Measurements from ENCODE around the gene NDUFA7. TPM values are rescaled to one million over a fixed set of nuclear protein-coding genes. Genes with fewer than 3 reads are reported as not detected.
"Not testable (repeated sequence)": the region's sequence is repeated elsewhere in the genome, so short reads cannot be mapped to it uniquely, and the experiment has no call there.

Gene NDUFA7
- 39.9 TPM for total RNA-seq
- long read RNA-seq, partial matches to known transcripts, result 2 of 9 reads
- long read RNA-seq, other reads (novel, unspliced or antisense), result 5 of 9 reads

- peak; percentile 99 for DNase-seq (ENCODE audit: low spot score)
These were observed at the start of gene NDUFA7, which contains the start of gene RPS28 for GRCh38 chr19:8321067-8321985. NDUFA7 (minus strand) TSS chr19:8321375; CDS start chr19:8321358, 17 bp downstream. RPS28 (plus strand) TSS chr19:8321496; CDS start chr19:8321531, 35 bp downstream.

- DNase-seq (ENCODE audit: low spot score), result no peak
These were observed 49.2 kb upstream of the NDUFA7 start for GRCh38 chr19:8370176-8371010.

GRCh38 chr19:8367327-8368001 is 46.3 kb upstream of the NDUFA7 start:
- peak; percentile 94 for DNase-seq (ENCODE audit: low spot score)

GRCh38 chr19:8366961-8367326 is 45.8 kb upstream of the NDUFA7 start:
- no peak for DNase-seq (ENCODE audit: low spot score)

- DNase-seq (ENCODE audit: low spot score), result no peak
These were observed 45.0 kb upstream of the NDUFA7 start for GRCh38 chr19:8366121-8366581.

- peak; percentile 94 for DNase-seq (ENCODE audit: low spot score)
These were observed 42.9 kb upstream of the NDUFA7 start, which contains the start of gene ANGPTL4 for GRCh38 chr19:8363803-8364771. ANGPTL4 (plus strand) TSS chr19:8364155; CDS start chr19:8364322, 167 bp downstream.

GRCh38 chr19:8361921-8362793 is 41.0 kb upstream of the NDUFA7 start:
- DNase-seq (ENCODE audit: low spot score), result peak; percentile 97

- DNase-seq (ENCODE audit: low spot score), result no peak
These were observed 39.0 kb upstream of the NDUFA7 start for GRCh38 chr19:8360196-8360595.

- no peak for DNase-seq (ENCODE audit: low spot score)
These were observed 37.8 kb upstream of the NDUFA7 start for GRCh38 chr19:8358948-8359347.

- no peak for DNase-seq (ENCODE audit: low spot score)
These were observed 35.9 kb upstream of the NDUFA7 start for GRCh38 chr19:8357007-8357521.

- DNase-seq (ENCODE audit: low spot score), result no peak
These were observed 34.6 kb upstream of the NDUFA7 start for GRCh38 chr19:8355631-8356402.

- DNase-seq (ENCODE audit: low spot score), result not testable (repeated sequence)
These were observed 31.7 kb upstream of the NDUFA7 start for GRCh38 chr19:8352845-8353244.

GRCh38 chr19:8352134-8352827 is 31.1 kb upstream of the NDUFA7 start:
- DNase-seq (ENCODE audit: low spot score), result no peak

- not testable (repeated sequence) for DNase-seq (ENCODE audit: low spot score)
These were observed 28.6 kb upstream of the NDUFA7 start for GRCh38 chr19:8349629-8350372.

GRCh38 chr19:8343483-8343844 is 22.3 kb upstream of the NDUFA7 start:
- DNase-seq (ENCODE audit: low spot score), result no peak

- peak; percentile 98 for DNase-seq (ENCODE audit: low spot score)
These were observed 21.7 kb upstream of the NDUFA7 start, which contains the start of gene KANK3 for GRCh38 chr19:8342684-8343482. KANK3 (minus strand) TSS chr19:8343262; CDS start chr19:8337828, 5,434 bp downstream.
